HCEC 1CT (cell line): ENCODE results near the gene FANCE.

Experiments used
- DNase-seq: peaks from one replicate; pipeline ENCODE4 v3.0.0-alpha.2; 2017

The FANCE gene, protein sequence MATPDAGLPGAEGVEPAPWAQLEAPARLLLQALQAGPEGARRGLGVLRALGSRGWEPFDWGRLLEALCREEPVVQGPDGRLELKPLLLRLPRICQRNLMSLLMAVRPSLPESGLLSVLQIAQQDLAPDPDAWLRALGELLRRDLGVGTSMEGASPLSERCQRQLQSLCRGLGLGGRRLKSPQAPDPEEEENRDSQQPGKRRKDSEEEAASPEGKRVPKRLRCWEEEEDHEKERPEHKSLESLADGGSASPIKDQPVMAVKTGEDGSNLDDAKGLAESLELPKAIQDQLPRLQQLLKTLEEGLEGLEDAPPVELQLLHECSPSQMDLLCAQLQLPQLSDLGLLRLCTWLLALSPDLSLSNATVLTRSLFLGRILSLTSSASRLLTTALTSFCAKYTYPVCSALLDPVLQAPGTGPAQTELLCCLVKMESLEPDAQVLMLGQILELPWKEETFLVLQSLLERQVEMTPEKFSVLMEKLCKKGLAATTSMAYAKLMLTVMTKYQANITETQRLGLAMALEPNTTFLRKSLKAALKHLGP

DNA sequence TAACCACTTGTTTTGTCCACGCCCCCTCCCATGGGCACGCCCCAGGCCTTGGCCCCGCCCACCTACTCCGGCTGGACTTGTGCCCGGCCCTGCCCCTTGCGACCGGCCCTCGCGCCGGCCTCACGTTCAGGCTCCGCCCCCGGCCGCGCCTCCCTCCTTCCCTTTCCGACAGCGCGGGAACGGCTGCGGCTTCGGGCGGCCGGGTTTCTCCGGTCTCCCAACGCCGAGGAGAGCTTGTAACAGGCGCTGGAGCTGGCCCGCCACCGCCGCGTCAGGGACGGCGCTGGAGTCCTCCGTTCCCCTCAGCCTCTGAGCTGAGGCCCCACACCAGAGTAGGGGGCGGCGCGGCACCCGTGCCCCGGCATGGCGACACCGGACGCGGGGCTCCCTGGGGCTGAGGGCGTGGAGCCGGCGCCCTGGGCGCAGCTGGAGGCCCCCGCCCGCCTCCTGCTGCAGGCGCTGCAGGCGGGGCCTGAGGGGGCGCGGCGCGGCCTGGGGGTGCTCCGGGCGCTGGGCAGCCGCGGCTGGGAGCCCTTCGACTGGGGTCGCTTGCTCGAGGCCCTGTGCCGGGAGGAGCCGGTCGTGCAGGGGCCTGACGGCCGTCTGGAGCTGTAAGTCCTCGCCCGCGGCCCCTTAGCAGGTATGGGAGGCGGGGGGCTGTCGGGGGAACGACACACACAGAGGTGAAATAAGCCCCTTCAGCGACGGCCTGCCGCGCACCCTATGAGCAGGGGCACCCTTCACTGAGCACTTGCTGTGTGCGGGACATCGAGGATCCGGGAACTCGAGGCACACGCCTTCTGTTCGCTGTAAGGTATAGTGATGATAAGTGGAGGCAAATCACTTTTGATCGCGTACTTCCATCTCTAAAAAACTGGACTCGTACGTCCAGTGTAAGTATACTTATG lies at the start of gene FANCE:
TSS of gene FANCE (plus strand) at position 156 of the 908 bp plus-strand sequence. CDS start at position 364, 208 bp downstream.
- DNase-seq: peak; percentile 88

DNA sequence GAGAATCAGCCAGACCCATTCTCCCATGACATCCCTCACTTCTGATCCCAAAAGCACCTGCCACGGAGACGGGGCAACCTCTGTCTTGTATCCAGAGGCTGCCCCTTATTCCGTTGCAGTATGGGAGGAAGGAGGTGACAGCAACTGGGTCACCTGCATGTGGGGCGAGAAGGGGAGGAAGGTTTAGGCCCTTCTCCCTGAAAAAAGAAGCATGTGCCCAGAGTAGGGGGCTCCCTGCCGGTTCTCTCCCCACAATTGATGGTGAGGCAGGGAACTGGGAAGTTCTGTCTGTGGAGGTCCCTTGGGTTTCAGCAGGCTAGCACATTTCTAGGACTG lies 49.3 kb upstream of the FANCE start:
- DNase-seq: no peak

DNA sequence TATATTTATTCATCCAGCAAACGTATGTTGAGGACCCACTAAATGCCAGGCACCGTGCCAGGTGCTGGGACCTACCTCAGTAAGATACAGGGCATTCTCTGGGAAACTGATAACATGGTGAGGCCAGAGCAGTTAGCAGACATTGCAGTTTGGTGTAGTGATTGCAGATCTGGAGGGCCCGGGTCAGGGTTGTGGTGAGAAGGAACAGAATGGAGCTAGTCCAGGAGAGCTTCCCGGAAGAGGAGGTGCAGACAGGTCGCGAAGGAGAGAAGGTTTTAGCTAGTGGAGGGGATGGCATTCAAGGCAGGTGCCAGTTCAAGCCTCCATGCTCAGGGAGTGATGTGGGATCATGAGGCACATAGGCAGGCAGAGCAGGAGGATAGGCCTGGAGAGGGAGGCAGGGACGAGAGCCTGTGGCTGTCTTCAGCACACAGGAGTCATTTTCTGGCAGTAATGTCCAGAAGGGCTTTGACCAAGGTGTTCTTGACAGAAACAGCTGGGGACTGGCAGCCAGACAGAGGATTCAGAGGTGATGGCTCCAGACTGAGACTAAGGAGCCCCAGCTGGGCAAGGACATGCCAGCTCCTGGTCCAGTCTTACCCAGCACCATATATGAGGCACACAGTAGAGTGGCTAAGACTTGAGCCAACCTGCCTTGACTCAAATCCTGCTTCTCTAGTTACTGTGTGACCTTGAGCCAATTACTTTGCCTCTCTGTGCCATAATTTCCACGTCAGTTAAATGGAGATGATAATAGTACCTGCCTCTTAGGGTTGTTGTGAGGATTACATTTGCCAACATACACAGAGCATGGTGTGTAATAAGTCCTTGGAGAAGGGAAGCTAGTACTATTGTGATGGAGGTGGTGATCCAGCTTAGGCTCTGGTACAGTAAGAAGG lies 48.3 kb upstream of the FANCE start:
- no peak for DNase-seq

DNA sequence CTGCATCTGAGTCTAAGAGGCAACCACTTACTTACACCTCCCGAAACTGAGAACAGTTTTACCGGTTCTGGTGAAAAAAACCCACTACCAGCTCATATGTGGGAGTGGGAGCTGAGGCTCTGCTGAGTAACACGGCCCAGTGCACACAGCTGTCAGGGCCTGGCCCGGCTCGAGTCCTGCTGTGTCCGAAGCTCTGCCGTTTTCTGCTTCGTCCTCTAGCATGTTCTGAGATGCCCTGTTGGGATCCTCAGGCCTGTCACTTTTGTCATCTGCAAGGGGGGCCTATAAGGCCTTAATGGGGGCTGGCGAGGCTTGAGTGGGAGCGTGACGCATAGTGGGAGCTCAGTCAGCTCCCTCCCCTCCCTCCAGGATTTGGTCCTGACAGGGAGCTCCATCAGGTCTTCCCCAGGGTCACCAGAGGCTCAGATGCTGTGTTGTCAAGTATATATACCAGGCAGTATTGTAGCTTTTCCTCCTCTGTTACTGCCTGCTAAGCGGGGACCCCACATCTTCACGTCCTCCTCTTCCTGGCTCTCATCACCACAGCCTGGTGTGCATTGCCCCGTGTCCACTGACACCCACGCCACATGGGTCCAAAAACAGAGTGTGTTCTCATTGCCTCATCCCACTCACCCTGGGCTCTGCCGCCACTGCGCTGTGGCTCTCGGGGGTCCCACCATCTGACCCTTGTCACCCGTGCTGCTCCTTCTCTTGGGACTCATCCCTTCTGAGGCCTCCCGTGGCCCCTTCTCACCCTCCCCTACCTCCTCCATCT lies 45.2 kb upstream of the FANCE start:
- no peak for DNase-seq

DNA sequence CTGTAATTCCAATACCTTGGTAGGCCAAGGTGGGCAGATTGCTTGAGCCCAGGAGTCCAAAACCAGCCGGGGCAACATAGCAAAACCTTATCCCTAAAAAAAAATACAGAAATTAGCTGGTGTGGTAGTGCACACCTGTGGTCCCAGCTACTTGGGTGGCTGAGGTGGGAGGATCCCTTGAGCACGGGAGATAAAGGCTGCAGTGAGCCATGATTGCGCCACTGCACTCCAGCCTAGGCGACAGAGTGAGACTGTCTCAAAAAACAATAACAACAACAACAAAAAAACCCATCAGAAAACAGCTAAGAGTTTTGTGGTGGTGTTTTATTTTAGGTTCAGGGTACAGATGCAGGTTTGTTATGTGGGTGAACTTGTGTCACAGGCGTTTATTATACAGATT lies 42.9 kb upstream of the FANCE start:
- no peak for DNase-seq

DNA sequence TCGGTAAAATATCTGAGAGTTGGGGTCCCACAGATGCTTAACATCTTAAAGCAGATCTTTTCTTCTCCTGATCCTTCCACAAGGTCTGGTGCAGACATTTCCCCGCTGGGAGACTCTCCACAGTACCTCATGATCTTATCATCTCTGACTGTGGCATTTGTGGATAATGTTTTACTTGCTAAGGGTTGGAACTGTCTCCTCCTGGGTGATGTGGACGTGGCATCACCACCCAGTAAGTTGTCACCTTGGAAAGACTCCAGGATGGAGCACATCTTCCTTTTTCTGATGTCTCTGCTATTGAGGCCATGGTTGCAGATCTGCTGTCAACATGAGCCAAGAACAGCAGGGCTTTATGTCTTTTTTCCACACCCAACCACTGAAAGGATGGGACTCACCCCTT lies 42.0 kb upstream of the FANCE start:
- no peak for DNase-seq

DNA sequence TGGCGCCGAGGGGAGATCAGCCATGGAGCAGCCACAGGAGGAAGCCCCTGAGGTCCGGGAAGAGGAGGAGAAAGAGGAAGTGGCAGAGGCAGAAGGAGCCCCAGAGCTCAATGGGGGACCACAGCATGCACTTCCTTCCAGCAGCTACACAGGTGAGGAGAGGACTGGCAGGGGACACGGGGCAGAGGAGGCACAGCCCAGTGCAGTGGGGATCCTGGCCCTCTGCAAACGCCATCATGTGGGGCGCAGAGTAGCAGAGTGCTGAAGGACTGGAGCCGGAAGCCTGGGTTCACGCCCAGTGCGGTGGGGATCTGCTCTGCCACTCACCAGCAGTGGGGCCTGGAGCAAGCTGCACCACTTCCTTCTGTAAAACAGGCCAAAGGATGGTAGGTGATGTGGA lies 41.1 kb upstream of the FANCE start:
- DNase-seq: no peak

DNA sequence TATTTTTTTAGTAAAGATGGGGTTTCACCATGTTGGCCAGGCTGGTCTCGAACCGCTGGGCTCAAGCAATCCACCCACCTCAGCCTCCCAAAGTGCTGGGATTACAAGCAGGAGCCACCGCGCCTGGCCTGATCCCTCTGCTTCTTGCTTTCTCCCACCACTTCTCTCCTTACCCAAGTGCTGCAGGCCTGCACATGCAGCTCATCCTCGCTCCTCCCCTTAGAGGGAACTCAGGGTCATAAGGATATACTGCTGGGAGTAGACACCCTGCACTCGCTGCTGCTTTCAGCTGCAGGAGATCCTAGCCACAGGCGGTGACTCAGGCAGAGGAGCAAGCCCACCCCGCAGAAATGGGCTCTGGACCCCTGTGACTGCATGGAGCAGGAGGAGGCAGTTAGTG lies 40.0 kb upstream of the FANCE start:
- no peak for DNase-seq

DNA sequence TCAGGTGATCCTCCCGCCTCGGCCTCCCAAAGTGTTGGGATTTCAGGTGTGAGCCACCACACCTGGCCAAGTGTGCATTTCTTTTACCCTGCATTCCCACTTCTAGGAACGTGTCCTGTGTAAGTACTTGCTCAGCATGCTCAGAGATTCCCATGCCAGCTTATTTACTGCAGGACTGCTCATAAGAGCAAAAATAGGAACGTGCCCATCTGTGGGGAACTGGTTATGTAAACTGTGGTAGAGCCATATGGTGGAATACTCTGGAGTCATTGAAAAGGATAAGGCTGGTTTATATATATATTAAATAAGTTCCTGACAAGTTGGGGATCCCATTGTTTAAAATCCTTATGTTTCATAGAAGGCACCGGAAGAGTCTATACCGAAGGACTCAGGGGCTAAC lies 38.2 kb upstream of the FANCE start:
- DNase-seq: no peak

DNA sequence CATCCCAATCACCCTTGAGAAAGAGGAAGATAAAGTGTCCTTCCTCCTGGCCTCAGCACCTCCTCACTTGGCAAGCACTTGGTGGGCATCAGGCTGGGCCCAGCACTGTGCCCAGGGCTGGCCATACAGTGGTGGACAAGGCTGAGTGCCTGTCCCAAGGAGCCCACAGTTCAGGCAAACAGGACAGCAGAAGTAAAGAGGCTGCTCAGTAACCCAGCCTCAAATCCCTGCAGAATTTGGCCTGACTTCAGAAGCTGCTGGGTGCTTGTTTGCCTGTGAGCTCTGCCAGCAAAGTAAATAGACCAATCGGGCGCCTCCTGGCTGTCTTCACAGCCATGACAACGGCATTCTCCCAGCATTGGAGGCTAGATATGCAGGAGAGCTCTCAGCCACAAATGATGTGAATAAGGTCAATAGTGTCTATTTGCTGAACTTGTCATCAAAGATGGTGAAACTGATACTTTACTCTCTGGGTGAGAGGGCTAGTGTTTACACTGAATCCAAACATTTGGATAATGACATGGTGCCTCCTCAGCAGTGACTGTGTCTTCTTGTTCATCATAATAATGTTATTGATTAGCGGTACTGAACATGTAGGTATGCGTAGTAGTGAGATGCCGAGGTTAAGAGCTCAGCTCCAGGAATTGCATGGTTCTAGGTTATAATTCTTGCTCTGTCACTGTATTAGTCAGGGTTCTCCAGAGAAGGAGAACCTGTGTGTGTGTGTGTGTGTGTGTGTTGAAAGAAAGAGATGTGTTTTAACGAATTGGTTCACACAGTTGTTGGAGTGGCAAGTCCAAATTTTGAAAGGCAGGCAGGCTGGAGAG lies 36.9 kb upstream of the FANCE start:
- DNase-seq: peak; percentile 85

DNA sequence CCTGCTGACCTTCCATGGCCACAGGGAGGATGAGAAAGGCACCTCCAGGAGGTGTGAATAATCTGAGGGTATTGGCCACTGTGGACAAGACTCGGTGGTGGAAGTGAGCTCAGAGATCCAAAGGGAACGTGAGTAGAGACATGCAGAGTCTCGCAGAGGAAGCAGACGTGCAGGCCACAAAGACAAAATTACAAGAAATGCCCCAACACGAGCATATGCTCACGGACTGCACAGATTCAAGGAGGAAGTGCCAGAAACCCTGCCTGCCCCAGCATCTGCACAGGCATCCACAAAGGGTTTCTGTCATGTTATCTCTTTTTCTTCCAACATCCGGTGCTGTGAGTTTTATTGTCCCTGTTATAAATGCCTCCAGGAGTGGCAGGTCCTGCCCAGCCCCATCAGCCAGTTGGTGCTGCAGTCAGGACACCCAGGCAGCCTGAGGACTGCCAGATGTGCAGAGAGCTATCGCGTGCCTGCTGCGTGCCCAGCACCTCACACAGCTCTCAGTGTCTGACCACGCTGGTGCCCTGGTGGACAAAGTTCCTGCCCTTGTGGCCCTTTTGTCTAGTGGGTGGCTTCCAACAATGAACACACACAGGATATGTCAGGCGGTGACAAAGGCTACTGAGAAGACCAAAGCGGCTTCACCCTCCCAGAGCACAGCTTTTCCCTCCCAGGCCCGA lies 34.0 kb upstream of the FANCE start:
- no peak for DNase-seq

DNA sequence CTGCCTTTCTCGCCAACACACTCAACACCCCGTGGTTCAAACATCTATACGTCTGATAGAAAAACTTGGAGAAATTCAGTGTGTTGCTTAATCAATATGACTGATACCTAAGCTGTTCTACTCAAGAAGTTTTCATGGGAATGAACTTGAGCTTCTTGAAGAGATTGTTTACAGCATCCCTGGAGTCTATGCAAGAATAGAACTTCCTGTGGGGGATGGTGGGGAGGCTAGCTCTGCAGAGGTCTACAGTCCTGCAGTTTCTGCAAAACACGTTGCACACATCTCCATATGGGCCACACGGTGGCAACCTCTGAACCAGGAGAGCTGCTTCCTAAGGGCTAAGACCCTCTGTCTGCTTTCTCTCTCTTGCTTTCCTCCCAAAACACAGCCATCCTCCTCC lies 32.7 kb upstream of the FANCE start:
- peak; percentile 71 for DNase-seq

DNA sequence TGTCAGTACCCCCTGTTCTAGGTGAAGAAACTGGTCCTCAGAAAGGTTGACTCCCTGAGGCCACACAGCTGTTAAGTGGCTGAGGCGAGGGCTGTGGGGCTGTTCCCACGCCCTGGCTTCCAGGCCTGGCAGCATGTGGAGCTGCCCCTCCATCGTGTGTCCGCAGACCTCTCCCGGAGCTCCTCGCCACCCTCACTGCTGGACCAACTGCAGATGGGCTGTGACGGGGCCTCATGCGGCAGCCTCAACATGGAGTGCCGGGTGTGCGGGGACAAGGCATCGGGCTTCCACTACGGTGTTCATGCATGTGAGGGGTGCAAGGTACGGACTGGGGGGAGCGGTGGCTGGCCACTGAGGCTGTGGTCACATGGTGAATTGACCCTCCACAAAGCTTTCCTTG lies 32.2 kb upstream of the FANCE start:
- no peak for DNase-seq

DNA sequence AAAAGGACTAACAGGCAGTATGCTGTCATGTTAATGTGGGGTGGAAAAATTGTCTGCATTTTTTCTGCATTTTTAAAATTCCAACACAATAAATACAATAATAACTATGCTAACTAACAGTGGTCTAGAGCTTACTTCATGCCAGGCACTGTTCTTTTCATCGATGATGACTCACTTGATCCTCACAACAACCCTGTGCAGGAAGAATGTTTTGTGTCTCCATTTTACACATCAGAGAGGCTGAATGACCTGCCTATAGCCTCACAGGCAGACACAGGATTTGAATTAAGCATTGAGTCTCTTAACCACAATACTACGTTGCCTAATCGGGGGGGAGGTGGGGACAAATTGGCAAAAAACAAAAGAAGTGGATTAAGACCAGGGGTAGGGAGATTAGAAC lies 26.9 kb upstream of the FANCE start:
- DNase-seq: peak; percentile 92

DNA sequence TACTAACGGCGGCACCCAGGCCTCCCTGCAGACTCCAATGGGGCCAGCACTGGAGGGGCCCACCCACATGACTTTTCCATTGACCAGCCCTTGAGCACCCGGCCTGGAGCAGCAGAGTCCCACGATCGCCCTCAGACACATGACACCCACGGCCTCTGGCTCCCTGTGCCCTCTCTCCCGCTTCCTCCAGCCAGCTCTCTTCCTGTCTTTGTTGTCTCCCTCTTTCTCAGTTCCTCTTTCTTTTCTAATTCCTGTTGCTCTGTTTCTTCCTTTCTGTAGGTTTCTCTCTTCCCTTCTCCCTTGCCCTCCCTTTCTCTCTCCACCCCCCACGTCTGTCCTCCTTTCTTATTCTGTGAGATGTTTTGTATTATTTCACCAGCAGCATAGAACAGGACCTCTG lies 26.1 kb upstream of the FANCE start:
- no peak for DNase-seq

DNA sequence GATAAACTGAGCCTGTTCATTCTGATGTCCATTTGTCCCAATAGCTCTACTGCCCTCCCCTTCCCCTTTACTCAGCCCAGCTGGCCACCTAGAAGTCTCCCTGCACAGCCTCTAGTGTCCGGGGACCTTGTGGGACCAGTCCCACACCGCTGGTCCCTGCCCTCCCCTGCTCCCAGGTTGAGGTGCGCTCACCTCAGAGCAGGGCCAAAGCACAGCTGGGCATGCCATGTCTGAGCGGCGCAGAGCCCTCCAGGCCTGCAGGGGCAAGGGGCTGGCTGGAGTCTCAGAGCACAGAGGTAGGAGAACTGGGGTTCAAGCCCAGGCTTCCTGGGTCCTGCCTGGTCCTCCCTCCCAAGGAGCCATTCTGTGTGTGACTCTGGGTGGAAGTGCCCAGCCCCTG lies 24.7 kb upstream of the FANCE start:
- no peak for DNase-seq

DNA sequence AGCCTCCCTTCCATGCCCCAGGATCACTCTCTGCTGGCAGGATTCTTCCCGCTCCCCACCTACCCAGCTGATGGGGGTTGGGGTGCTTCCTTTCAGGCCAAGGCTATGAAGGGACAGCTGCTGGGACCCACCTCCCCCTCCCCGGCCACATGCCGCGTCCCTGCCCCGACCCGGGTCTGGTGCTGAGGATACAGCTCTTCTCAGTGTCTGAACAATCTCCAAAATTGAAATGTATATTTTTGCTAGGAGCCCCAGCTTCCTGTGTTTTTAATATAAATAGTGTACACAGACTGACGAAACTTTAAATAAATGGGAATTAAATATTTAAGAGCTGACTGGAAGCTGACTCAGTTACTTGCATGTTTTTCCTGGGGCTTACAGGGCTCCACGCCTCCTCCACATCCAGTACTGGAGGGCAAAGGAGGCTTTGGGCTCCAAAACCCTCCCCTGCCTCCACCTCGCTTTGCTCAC lies 24.3 kb upstream of the FANCE start:
- DNase-seq: peak; percentile 95

DNA sequence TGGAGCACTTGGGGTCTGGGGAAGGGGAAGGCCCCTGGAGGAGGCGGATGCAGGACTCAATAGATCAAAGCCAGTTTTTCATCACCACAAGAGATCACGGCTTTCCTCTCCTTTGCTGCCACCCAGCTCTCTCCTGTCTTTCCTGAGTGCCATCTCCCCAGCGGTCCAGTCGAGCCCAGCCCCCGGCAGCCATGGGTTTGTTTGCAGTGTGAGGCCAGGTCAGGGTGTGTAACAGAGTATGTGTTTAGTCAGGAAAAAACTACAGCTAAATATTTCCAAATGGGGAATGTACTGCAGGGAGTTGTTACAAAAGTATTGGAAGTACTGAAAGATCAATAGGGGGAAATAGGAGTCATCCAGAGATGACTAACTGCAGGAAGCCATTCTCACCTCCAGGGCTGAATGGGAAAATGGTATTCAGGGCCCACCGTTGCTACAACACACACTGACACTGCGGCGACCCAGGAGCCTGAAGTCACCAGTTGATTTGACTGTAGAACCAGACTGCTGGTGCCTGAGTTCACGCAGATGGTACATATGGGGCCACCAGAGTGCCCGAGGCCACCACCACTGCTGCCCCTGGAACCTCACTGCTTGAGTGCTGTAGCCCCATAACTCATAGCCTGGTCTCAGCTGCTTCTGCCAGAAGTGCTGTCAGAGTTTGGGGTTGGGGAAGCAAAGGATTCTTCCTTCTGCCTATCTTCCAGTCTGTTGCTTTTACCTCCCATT lies 23.6 kb upstream of the FANCE start:
- DNase-seq: peak; percentile 24

DNA sequence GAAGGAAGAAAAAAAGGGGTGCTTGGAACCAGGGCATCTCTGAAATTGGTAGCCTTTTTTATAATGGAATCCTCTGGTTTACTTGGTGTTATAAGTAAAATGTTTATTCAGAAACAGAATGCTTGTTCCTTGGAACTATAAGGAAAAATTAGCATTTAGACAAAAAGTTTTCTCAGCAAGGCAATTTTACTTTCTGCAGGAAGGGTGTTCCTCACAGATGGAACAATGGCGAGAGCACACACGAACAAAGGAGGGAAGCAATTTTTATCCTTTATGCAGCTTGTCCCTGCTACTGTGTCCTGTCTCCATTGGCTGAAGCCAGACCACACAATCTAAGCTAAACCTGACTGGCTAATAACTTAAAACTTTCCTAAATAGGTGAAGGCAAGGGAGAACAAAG lies 22.7 kb upstream of the FANCE start:
- no peak for DNase-seq

DNA sequence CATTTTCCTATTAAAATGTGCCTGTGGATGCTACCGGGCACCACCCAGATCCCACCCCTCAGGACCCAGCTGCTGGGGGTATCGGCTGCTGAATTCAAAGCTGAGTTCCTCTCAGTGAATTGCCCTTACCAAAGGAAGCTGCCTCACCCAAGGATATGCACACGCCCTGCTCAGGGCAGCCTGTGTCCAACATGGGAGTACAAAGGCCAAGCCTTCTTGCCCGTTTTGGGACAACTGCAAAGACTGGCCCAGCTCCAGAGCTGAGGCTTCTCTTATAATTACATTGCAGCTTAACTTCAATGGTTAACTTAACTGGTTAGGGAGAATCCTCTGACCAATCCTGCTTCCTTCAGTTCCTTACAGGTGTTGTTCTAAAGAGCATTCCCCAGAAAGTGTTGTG lies 19.8 kb upstream of the FANCE start:
- DNase-seq: no peak
